Measurements from ENCODE around the gene MAP4.

DNA sequence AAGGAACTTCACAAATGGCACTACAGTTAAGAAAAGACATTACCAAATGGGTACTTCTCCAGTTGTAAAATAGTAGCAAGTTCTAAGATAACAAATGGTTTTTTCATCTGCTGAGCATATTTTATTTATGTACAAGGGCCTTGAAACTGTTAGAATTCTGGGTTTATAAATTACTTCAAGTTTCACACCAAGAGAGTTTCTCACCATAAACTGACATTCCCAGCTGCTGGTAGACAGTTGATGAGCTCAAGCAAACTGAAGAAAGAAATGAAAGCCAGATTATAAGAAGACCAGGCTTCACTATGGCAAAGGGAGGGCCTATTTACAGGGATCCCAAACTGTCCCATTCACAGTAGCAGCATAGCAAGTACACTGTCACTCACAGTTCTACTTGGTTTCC lies 113.5 kb downstream of the MAP4 start:
- TF ChIP-seq YY1 (IDR thresholded peaks at IDR 0.05; ENCODE audit: insufficient read depth, insufficient read length) (no peak), ZNF274 (IDR thresholded peaks at IDR 0.05; ENCODE audit: low read depth, low read length) (no peak), SUZ12 (IDR thresholded peaks at IDR 0.05; ENCODE audit: extremely low read depth, insufficient read depth, insufficient read length) (no peak)

All from NT2/D1 (cell line).